ENCODE measurements around the gene WDR18. TPM values are rescaled to one million over a fixed set of nuclear protein-coding genes. Genes with fewer than 3 reads are reported as not detected.

The WDR18 gene
- polyA plus RNA-seq, 1 donor from 2014 or later = 64.9 TPM

DNA sequence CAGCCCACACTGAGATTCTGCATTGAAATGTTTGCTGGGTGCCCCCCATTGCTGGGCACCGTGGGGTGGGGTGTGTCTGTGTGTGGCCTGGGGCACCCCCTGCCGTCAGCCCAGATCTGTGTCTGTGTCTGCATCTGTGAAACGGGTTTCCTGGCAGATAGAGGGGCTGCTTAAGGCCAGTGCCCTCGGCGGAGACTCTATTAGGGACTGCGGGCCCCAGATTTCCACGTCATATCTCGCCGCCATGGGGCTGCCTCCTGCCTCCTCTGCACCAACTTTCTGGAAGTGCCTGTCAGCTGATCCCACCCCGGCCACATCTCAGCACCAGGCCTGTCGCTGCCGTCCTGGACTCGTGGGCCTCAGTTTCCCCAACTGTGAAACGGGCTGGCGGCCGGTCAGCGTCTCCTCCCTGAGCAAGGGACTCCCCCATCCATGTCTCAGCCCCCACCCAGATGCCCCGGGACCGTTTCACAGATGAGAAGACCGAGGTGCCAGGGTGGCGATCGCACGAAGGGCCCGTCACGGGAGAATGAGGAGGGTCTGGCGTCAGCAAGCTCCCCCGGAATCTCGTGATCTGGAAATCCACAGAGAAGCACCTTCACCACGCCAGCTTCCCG, 36.9 kb upstream of the WDR18 start:
- no peak overlapping the region for H3K4me2 ChIP-seq (ENCODE audit: low read length)
- TF ChIP-seq POLR2AphosphoS5 (IDR thresholded peaks at IDR 0.05) = no peak
- TF ChIP-seq TAF1 (IDR thresholded peaks at IDR 0.05; ENCODE audit: low read depth) = no peak
- no peak for TF ChIP-seq RAD21 (conservative IDR thresholded peaks at IDR 0.05)
- TF ChIP-seq CTCF (IDR thresholded peaks at IDR 0.05; ENCODE audit: poor library complexity, severe bottlenecking) = no peak
- TF ChIP-seq EP300 (conservative IDR thresholded peaks at IDR 0.05; ENCODE audit: poor library complexity, severe bottlenecking) = no peak
- no peak for TF ChIP-seq MXI1 (conservative IDR thresholded peaks at IDR 0.05; ENCODE audit: poor library complexity, severe bottlenecking)
- TF ChIP-seq EZH2 (IDR thresholded peaks at IDR 0.05; ENCODE audit: borderline replicate concordance, insufficient read depth, low read length, poor library complexity, severe bottlenecking) = no peak
- TF ChIP-seq SMC3 (conservative IDR thresholded peaks at IDR 0.05; ENCODE audit: poor library complexity) = no peak
- no peak for TF ChIP-seq REST (IDR thresholded peaks at IDR 0.05; ENCODE audit: borderline replicate concordance)
- H3K4me3 ChIP-seq (ENCODE audit: low read length) = no peak overlapping the region
- H3K36me3 ChIP-seq (ENCODE audit: insufficient read depth, low read length) = no peaks in the 10 kb centered on the region
- no peak overlapping the region for H3K27ac ChIP-seq (ENCODE audit: low read length)
- H3K9me3 ChIP-seq (ENCODE audit: low read length) = no peaks in the 10 kb centered on the region
- no peaks in the 10 kb centered on the region for H3K9me2 ChIP-seq (ENCODE audit: insufficient read depth, low read length)
- H2AFZ ChIP-seq (ENCODE audit: low read depth, low read length) = no peak overlapping the region
- H3K27me3 ChIP-seq (ENCODE audit: insufficient read depth, low read depth, low read length) = no peaks in the 10 kb centered on the region
- H4K20me1 ChIP-seq (ENCODE audit: insufficient read depth) = no peaks in the 10 kb centered on the region
- H3K79me2 ChIP-seq (replicated peaks; ENCODE audit: insufficient read depth, low read length) = no peaks in the 10 kb centered on the region
- H3F3A ChIP-seq (ENCODE audit: insufficient read depth, low read length, poor library complexity, severe bottlenecking) = no peaks in the 10 kb centered on the region
- H3K9ac ChIP-seq (ENCODE audit: low read length) = no peak overlapping the region

DNA sequence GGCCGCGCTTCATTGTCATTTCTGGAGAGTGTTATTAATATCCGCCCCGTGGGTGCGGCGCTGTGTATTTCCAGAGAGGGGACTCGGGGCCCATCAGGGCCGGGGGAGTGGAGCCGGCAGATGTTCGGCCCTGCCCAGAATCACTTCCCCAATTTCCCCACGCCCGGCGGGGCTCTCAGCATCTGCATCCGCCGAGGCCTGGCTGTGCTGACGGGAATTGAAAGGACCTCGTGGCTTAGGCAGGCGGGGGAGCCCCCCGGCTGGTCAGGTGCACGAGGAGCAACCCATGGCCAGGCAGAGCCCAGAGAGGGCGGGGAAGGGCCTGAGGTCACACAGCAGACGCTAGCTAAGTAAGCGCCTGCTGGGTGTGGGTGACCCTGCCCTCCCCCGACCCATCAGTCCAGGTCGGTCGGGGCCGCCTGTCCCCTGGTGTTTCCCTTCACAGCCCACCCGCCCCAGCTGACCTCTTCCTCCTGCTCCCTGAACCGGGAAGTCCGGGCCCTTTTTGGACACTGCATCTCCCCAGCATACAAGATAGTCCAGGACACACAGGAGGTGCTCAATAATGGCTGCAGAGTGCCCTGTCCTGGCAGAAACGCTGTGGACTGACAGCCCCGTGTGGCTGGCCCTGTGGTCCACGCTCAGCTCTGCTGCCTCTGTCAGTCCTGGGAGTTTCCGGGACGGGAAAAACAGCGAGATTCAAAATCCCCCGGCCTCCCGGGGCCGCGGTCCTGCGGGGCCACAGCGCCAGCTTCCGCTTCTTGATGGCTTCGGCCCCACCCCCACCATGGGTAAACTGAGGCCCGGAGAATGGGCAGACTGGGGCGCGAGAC, 36.2 kb upstream of the WDR18 start:
- no peak overlapping the region for H3K9ac ChIP-seq (ENCODE audit: low read length)
- no peaks in the 10 kb centered on the region for H4K20me1 ChIP-seq (ENCODE audit: insufficient read depth)
- no peaks in the 10 kb centered on the region for H3K79me2 ChIP-seq (replicated peaks; ENCODE audit: insufficient read depth, low read length)

More for the DNA sequence above, 36.2 kb upstream of the WDR18 start:
- Histone ChIP-seq H3K27ac (ENCODE audit: low read length) (no peak overlapping the region), H2AFZ (ENCODE audit: low read depth, low read length) (no peak overlapping the region), H3K36me3 (ENCODE audit: insufficient read depth, low read length) (no peaks in the 10 kb centered on the region), H3K4me3 (ENCODE audit: low read length) (no peak overlapping the region), H3K27me3 (ENCODE audit: insufficient read depth, low read depth, low read length) (no peaks in the 10 kb centered on the region), H3K9me2 (ENCODE audit: insufficient read depth, low read length) (no peaks in the 10 kb centered on the region), H3K4me2 (ENCODE audit: low read length) (no peak overlapping the region), H3K9me3 (ENCODE audit: low read length) (no peaks in the 10 kb centered on the region), H3F3A (ENCODE audit: insufficient read depth, low read length, poor library complexity, severe bottlenecking) (no peaks in the 10 kb centered on the region)
- TF ChIP-seq POLR2AphosphoS5 (IDR thresholded peaks at IDR 0.05) = no peak
- TF ChIP-seq EP300 (conservative IDR thresholded peaks at IDR 0.05; ENCODE audit: poor library complexity, severe bottlenecking) = no peak
- no peak for TF ChIP-seq EZH2 (IDR thresholded peaks at IDR 0.05; ENCODE audit: borderline replicate concordance, insufficient read depth, low read length, poor library complexity, severe bottlenecking)
- TF ChIP-seq MXI1 (conservative IDR thresholded peaks at IDR 0.05; ENCODE audit: poor library complexity, severe bottlenecking) = no peak
- no peak for TF ChIP-seq SMC3 (conservative IDR thresholded peaks at IDR 0.05; ENCODE audit: poor library complexity)
- TF ChIP-seq RAD21 (conservative IDR thresholded peaks at IDR 0.05) = no peak
